Bronchial epithelial cell (primary cell): Measurements from ENCODE around the gene CCDC86. TPM values are rescaled to one million over a fixed set of nuclear protein-coding genes. Genes with fewer than 3 reads are reported as not detected.
A peak's percentile ranks its signal among the peaks of the same experiment; 100 is the strongest.

Experiments
- DNase-seq: peaks from one replicate; pipeline ENCODE4 v3.0.0-alpha.2; 2010; ENCODE audit warnings: low read depth
- FAIRE-seq: peaks from 2 replicates; lab custom pipeline; 2011; peaks lifted over from hg19 to GRCh38; lab: Jason Lieb, UNC
- H3K27me3 ChIP-seq: 2 replicates; pipeline ENCODE4 v1.5.1; 2011; ENCODE audit warnings: low read length; ENCODE audit not compliant: control insufficient read depth, insufficient read depth
- H3K36me3 ChIP-seq: 2 replicates; pipeline ENCODE4 v1.5.1; 2011; ENCODE audit warnings: low read length; ENCODE audit not compliant: control insufficient read depth, insufficient read depth
- H3K4me3 ChIP-seq: 2 replicates; pipeline ENCODE4 v1.5.1; 2011; ENCODE audit warnings: mild to moderate bottlenecking, low read depth, low read length, control low read depth
- CTCF ChIP-seq: IDR thresholded peaks from 2 replicates; pipeline ENCODE4 v1.5.1; 2011; ENCODE audit warnings: mild to moderate bottlenecking, moderate library complexity, low read length, control low read depth, inconsistent platforms; ENCODE audit not compliant: insufficient read depth, severe bottlenecking
- total RNA-seq: library from RNA; depleted of rRNA; stranded (reverse); fragments of >200 nt; gene quantifications from 2 replicates; pipeline ENCODE4 v1.2.1, GENCODE V29; 2014

The CCDC86 gene
- total RNA-seq, 1 donor from 2014 or later: 7.4 TPM

GRCh38 chr11:60842668-60843600 lies 1.0 kb downstream of the CCDC86 start:
- no peak for TF ChIP-seq CTCF
- Histone ChIP-seq H3K4me3 (peak overlapping the region; percentile 86), H3K27me3 (no peaks in the 10 kb centered on the region), H3K36me3 (peaks cover 2% of the 10 kb centered on the region)
- peak; percentile 53 for DNase-seq
- no peak for FAIRE-seq

GRCh38 chr11:60844045-60844869 lies 2.3 kb downstream of the CCDC86 start:
- Histone ChIP-seq H3K4me3 (no peak overlapping the region), H3K36me3 (peaks cover 5% of the 10 kb centered on the region), H3K27me3 (no peaks in the 10 kb centered on the region)
- FAIRE-seq: no peak
- peak; percentile 35 for DNase-seq
- TF ChIP-seq CTCF: no peak

GRCh38 chr11:60844870-60845221 lies 2.9 kb downstream of the CCDC86 start:
- DNase-seq (no peak), FAIRE-seq (no peak)
- H3K4me3 ChIP-seq: no peak overlapping the region
- H3K36me3 ChIP-seq: peaks cover 7% of the 10 kb centered on the region
- no peak for TF ChIP-seq CTCF
- no peaks in the 10 kb centered on the region for H3K27me3 ChIP-seq

GRCh38 chr11:60845338-60845737 lies 3.4 kb downstream of the CCDC86 start:
- DNase-seq: no peak
- peaks cover 8% of the 10 kb centered on the region for H3K36me3 ChIP-seq
- no peak overlapping the region for H3K4me3 ChIP-seq
- no peaks in the 10 kb centered on the region for H3K27me3 ChIP-seq
- no peak for FAIRE-seq
- no peak for TF ChIP-seq CTCF

- Histone ChIP-seq H3K27me3 (no peaks in the 10 kb centered on the region), H3K36me3 (peaks cover 8% of the 10 kb centered on the region), H3K4me3 (no peak overlapping the region)
- DNase-seq (no peak), FAIRE-seq (no peak)
- TF ChIP-seq CTCF: no peak
Measured at GRCh38 chr11:60847281-60847680, 5.4 kb downstream of the CCDC86 start.
